ENCODE measurements around the gene ACO2.

DNA sequence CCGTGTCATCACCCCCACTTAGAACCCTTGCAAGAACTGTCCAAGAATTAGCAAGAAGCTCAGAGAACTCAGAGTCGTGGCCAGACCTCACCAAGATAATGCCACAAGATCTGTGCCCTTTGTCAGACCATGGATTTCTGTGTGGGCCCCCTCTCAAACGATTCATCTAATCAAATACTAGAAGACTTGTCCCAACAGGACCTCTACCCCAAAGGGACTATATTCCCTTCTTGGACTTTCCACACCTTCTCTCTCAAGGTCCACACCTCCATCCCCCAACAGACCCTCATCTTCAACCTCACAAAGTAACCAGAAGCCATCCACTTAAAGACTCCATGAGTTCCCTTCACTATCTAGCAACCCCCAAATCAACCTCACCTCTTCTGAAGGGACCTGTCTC lies 72.6 kb downstream of the ACO2 start:
- TF ChIP-seq ZFX (IDR thresholded peaks at IDR 0.05): no peak
- TF ChIP-seq, protein P1, sequence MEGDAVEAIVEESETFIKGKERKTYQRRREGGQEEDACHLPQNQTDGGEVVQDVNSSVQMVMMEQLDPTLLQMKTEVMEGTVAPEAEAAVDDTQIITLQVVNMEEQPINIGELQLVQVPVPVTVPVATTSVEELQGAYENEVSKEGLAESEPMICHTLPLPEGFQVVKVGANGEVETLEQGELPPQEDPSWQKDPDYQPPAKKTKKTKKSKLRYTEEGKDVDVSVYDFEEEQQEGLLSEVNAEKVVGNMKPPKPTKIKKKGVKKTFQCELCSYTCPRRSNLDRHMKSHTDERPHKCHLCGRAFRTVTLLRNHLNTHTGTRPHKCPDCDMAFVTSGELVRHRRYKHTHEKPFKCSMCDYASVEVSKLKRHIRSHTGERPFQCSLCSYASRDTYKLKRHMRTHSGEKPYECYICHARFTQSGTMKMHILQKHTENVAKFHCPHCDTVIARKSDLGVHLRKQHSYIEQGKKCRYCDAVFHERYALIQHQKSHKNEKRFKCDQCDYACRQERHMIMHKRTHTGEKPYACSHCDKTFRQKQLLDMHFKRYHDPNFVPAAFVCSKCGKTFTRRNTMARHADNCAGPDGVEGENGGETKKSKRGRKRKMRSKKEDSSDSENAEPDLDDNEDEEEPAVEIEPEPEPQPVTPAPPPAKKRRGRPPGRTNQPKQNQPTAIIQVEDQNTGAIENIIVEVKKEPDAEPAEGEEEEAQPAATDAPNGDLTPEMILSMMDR (conservative IDR thresholded peaks at IDR 0.05): no peak

Data from C4-2B (cell line).